WI38 (cell line): Measurements from ENCODE around the gene AKTIP.

Experiments used
- H3K4me3 ChIP-seq: 2 replicates; pipeline ENCODE4 v1.5.1; 2011; ENCODE audit warnings: low read depth, mild to moderate bottlenecking, control low read depth, low read length
- TF ChIP-seq, protein P1 (sequence below): IDR thresholded peaks from 2 replicates; pipeline ENCODE4 v1.5.1; 2012; ENCODE audit warnings: low read depth, mild to moderate bottlenecking, control low read depth, low read length

The AKTIP gene

GRCh38 chr16:53511403-53512280 is 8.6 kb upstream of the AKTIP start:
- TF ChIP-seq, protein P1, sequence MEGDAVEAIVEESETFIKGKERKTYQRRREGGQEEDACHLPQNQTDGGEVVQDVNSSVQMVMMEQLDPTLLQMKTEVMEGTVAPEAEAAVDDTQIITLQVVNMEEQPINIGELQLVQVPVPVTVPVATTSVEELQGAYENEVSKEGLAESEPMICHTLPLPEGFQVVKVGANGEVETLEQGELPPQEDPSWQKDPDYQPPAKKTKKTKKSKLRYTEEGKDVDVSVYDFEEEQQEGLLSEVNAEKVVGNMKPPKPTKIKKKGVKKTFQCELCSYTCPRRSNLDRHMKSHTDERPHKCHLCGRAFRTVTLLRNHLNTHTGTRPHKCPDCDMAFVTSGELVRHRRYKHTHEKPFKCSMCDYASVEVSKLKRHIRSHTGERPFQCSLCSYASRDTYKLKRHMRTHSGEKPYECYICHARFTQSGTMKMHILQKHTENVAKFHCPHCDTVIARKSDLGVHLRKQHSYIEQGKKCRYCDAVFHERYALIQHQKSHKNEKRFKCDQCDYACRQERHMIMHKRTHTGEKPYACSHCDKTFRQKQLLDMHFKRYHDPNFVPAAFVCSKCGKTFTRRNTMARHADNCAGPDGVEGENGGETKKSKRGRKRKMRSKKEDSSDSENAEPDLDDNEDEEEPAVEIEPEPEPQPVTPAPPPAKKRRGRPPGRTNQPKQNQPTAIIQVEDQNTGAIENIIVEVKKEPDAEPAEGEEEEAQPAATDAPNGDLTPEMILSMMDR = no peak
- no peak overlapping the region for H3K4me3 ChIP-seq

DNA sequence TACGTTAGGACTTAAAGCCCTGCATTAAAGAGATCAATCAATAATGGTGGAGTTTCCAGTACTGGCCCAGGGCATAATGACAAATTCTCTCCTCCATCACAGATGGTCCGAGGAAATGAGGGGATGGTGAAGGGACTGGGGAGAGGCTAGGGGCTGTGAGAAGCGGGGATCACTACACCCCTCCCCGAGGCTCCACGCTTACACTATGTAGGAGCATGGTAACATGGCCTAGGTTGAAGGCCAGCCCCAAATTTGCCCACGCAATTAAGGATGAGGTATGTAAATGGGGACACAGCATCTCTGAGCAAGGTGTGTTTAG is 8.0 kb upstream of the AKTIP start:
- no peak overlapping the region for H3K4me3 ChIP-seq
- TF ChIP-seq, protein P1 = no peak

GRCh38 chr16:53510704-53511070 is 7.7 kb upstream of the AKTIP start:
- TF ChIP-seq, protein P1 = no peak
- no peak overlapping the region for H3K4me3 ChIP-seq

DNA sequence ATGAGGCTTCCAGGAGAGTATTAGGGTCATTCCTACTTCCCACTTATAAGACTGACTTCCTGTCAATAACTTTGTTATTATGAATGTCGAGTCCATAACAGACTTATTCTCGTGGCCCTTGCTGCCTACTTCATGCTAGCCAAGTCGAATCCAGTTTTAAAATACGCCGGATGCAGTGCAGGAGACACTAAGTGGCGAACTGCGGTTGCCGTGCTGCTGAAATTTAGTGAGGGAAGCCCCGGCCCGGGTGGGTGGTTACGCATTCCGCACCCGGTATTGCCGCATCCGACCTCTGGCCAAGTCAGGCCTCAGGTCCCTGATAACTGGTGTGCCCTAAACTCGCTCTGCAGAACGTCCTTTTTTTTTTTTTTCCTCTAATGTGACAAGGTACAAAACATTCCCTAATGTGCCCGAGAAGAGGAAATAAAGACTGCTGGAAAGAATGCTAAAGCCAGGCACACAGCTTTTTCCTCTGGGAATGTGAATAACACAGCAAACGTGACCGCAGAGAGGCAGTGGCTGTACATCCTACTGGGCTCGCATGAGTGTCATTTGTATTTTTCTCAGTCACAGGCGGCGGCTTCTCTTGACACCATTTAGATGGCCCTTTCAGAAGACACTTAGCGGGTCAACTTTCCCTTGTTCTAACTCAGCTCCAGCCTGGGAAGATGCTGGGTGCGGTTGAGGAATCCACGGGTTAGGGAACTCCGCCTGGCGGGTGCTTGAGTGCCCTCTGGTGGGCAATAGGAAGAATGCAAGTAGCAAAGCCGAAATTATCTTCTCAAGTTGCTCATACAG is 7.1 kb upstream of the AKTIP start:
- TF ChIP-seq, protein P1 = peak; percentile 91
- no peak overlapping the region for H3K4me3 ChIP-seq

DNA sequence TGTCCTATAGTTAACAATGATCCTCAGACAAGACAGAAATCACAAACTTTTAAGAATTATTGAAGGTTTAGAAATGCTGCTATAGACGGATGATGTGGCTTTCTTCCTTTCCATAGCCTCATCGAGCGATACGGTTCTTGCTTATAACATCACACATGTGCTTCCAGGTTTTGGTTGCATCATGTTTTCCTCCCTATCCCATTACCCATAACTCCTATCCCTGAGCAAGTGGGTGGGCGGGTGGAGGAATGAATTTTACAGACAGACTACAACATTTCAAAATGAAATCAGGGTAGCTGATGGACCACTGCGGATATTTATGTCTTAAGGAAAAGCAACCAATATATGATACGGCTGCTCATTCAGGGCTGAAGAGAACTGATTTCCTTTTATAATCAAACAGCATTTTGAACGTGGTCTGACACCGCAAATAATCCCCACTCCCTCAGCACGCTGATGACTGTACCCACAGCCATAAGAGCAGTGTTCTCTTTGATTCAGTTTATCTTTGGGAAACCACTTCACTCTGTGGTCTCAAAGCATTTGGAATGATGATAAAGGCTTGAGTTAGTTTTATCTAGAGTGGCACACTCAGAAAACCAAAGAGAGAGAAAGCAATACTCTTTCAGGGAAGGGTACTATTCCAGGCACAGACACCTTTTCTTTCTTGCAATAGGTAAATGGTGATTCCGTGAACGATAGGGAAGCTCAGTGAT is 4.6 kb upstream of the AKTIP start:
- no peak overlapping the region for H3K4me3 ChIP-seq
- TF ChIP-seq, protein P1 = no peak

DNA sequence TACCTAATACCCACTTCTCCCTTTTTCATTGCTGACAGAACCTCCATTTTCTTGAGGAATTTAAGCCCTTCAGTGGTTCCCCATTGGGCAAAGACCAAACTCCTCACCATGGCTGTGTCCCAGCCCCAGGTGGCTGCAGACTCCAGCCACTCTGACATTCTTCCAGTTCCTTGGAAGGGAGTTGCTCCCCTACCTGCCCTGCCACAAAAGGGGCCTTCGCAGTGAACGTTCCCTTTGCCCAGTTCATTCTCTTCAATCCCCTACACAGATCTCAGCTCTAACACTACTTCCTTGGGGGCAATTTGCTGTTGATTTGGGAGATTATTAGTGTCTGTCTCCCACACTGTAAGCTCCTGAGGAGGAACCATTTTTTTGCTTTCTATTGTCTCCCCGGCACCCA is 3.2 kb upstream of the AKTIP start:
- TF ChIP-seq, protein P1 = no peak

More for the DNA sequence above, 3.2 kb upstream of the AKTIP start:
- H3K4me3 ChIP-seq = no peak overlapping the region
